ENCODE results near the gene ADAMTS10. TPM values are rescaled to one million over a fixed set of nuclear protein-coding genes. Genes with fewer than 3 reads are reported as not detected.

The ADAMTS10 gene
- total RNA-seq, 4 donors from 2014 or later: 16.7 to 46.7 (median 22.5) TPM

DNA sequence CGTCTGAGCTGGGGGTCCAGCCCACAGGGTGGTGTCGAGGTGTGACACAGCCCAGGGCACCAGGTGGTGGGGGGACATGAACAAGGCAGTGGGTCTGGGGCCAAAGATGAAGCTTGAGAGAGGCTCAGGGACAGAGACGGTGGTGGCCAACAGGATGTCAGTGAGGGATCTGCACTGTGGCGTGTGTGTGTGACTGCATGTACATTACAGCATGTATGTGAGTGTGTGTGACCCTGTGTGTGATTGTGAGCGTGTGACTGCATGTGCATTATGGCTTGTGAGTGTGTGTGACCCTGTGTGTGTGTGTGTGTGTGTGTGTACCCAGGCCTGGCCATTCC lies 1.6 kb downstream of the ADAMTS10 start:
- TF ChIP-seq CTCF (IDR thresholded peaks at IDR 0.05): no peak
- ATAC-seq (ENCODE audit: low FRiP score): peak; percentile 15
- no peak for DNase-seq (ENCODE audit: low spot score)

- no peak for DNase-seq (ENCODE audit: low spot score)
- ATAC-seq (ENCODE audit: low FRiP score): no peak
- no peak for TF ChIP-seq CTCF (IDR thresholded peaks at IDR 0.05)
These were observed 3.1 kb downstream of the ADAMTS10 start for GRCh38 chr19:8607386-8607785.

DNA sequence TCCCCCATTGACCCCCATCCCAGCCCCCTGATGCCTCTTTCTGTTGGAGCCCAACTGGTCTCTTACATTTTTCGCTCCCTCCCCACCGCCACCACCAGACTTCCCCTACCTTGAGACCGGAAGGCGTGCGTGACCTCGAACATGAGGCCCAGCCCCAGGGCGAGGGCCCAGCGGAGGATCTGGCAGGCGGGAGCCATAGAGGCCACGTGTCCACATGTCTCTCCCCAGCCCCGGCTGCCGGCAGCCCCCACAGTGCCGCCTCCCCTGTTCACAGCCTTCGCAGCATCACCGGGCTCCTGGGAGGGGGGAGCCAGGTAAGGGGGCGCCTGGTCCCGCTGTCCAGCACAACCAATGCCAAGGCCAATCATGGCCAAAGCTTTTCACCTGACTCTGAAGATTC lies 5.0 kb downstream of the ADAMTS10 start:
- ATAC-seq (ENCODE audit: low FRiP score) (no peak), DNase-seq (ENCODE audit: low spot score) (no peak)
- TF ChIP-seq CTCF (IDR thresholded peaks at IDR 0.05): no peak

- no peak for TF ChIP-seq CTCF (IDR thresholded peaks at IDR 0.05)
- ATAC-seq (ENCODE audit: low FRiP score) (no peak), DNase-seq (ENCODE audit: low spot score) (no peak)
These were observed 8.7 kb downstream of the ADAMTS10 start for GRCh38 chr19:8601796-8602195.

DNA sequence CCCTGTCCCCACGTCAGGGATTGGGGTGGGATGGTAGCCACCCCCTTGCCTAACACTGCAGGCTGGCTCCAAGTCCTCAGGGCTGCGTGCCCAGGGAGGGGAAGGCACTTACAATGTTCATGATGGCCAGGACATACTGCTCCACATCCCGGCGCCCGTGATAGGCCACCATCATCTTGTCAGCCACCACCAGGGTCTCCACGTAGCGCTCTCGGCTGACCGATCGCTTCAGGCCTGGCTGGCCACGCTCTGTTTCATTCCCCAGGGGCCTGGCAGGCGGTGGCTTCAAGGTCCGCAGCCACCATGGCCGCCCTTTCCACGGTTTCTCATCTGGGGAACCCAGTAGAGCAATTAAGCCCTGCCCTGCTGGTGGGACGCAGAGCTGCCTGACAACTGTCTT lies 9.7 kb downstream of the ADAMTS10 start:
- no peak for TF ChIP-seq CTCF (IDR thresholded peaks at IDR 0.05)
- DNase-seq (ENCODE audit: low spot score) (no peak), ATAC-seq (ENCODE audit: low FRiP score) (no peak)

GRCh38 chr19:8600064-8600463 lies 10.5 kb downstream of the ADAMTS10 start:
- ATAC-seq (ENCODE audit: low FRiP score): no peak
- no peak for DNase-seq (ENCODE audit: low spot score)
- TF ChIP-seq CTCF (IDR thresholded peaks at IDR 0.05): no peak

DNA sequence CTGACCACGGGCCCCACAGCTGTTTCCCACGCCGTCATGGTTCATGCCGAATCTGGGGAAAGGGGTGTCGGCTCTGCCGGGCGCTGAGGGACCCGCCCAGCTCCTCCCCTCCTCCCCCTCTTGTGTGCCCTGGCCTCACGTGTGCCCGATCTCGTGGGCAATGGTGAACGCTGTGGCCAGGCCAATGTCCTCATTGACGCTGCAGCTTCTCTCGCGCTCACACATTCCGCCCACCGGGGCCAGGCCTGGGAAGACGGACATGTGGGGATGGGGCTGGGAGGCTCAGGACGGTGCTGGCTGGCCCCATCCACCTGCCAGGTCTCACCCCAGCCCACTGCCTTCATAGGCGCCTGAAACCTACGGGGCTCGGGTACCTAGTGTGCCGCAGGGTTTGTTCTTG lies 14.3 kb downstream of the ADAMTS10 start:
- TF ChIP-seq CTCF (IDR thresholded peaks at IDR 0.05): no peak
- no peak for ATAC-seq (ENCODE audit: low FRiP score)
- no peak for DNase-seq (ENCODE audit: low spot score)

Measured in omental fat pad (tissue), 4 donors.